Measurements from ENCODE around the gene ZSWIM1. TPM values are rescaled to one million over a fixed set of nuclear protein-coding genes. Genes with fewer than 3 reads are reported as not detected.

ZSWIM1 gene
- total RNA-seq, 1 donor from 2014 or later: 7.9 TPM

- Mint-ChIP-seq H3K4me3 (ENCODE audit: unreplicated experiment) (no peak overlapping the region), H3K36me3 (ENCODE audit: low read depth) (peaks cover 6% of the 10 kb centered on the region), H3K4me1 (ENCODE audit: low read depth) (peaks cover 16% of the 10 kb centered on the region), H3K9me3 (ENCODE audit: low read depth) (no peaks in the 10 kb centered on the region), H3K27me3 (ENCODE audit: low read depth) (no peaks in the 10 kb centered on the region), H3K27ac (ENCODE audit: unreplicated experiment) (no peak overlapping the region)
- no peak for TF ChIP-seq CTCF (IDR thresholded peaks at IDR 0.05)
- no peak for DNase-seq (ENCODE audit: low spot score)
These were observed 39.5 kb upstream of the ZSWIM1 start for GRCh38 chr20:45841407-45842129.

- peaks cover 9% of the 10 kb centered on the region for H3K4me1 Mint-ChIP-seq (ENCODE audit: low read depth)
- H3K9me3 Mint-ChIP-seq (ENCODE audit: low read depth): no peaks in the 10 kb centered on the region
- H3K27me3 Mint-ChIP-seq (ENCODE audit: low read depth): no peaks in the 10 kb centered on the region
- peaks cover 6% of the 10 kb centered on the region for H3K36me3 Mint-ChIP-seq (ENCODE audit: low read depth)
- H3K27ac Mint-ChIP-seq (ENCODE audit: unreplicated experiment): peak overlapping the region; percentile 57
- H3K4me3 Mint-ChIP-seq (ENCODE audit: unreplicated experiment): no peak overlapping the region
- DNase-seq (ENCODE audit: low spot score): no peak
- no peak for TF ChIP-seq CTCF (IDR thresholded peaks at IDR 0.05)
These were observed 38.7 kb upstream of the ZSWIM1 start for GRCh38 chr20:45842169-45842812.

GRCh38 chr20:45843506-45843905 lies 37.5 kb upstream of the ZSWIM1 start:
- peaks cover 7% of the 10 kb centered on the region for H3K4me1 Mint-ChIP-seq (ENCODE audit: low read depth)
- peaks cover 6% of the 10 kb centered on the region for H3K36me3 Mint-ChIP-seq (ENCODE audit: low read depth)
- no peak for DNase-seq (ENCODE audit: low spot score)
- H3K27ac Mint-ChIP-seq (ENCODE audit: unreplicated experiment): no peak overlapping the region
- no peak overlapping the region for H3K4me3 Mint-ChIP-seq (ENCODE audit: unreplicated experiment)
- no peak for TF ChIP-seq CTCF (IDR thresholded peaks at IDR 0.05)
- no peaks in the 10 kb centered on the region for H3K27me3 Mint-ChIP-seq (ENCODE audit: low read depth)
- no peaks in the 10 kb centered on the region for H3K9me3 Mint-ChIP-seq (ENCODE audit: low read depth)

- no peaks in the 10 kb centered on the region for H3K27me3 Mint-ChIP-seq (ENCODE audit: low read depth)
- no peaks in the 10 kb centered on the region for H3K9me3 Mint-ChIP-seq (ENCODE audit: low read depth)
- TF ChIP-seq CTCF (IDR thresholded peaks at IDR 0.05): no peak
These were observed 35.6 kb upstream of the ZSWIM1 start for GRCh38 chr20:45845452-45845851.

GRCh38 chr20:45848421-45848820 lies 32.6 kb upstream of the ZSWIM1 start:
- Mint-ChIP-seq H3K27ac (ENCODE audit: unreplicated experiment) (no peak overlapping the region), H3K27me3 (ENCODE audit: low read depth) (no peaks in the 10 kb centered on the region), H3K9me3 (ENCODE audit: low read depth) (no peaks in the 10 kb centered on the region), H3K36me3 (ENCODE audit: low read depth) (no peaks in the 10 kb centered on the region), H3K4me3 (ENCODE audit: unreplicated experiment) (no peak overlapping the region), H3K4me1 (ENCODE audit: low read depth) (no peaks in the 10 kb centered on the region)
- peak; percentile 79 for DNase-seq (ENCODE audit: low spot score)
- TF ChIP-seq CTCF (IDR thresholded peaks at IDR 0.05): no peak

More at GRCh38 chr20:45845452-45845851, 35.6 kb upstream of the ZSWIM1 start:
- peaks cover 6% of the 10 kb centered on the region for H3K36me3 Mint-ChIP-seq (ENCODE audit: low read depth)
- no peak overlapping the region for H3K4me3 Mint-ChIP-seq (ENCODE audit: unreplicated experiment)
- no peak for DNase-seq (ENCODE audit: low spot score)
- peaks cover 7% of the 10 kb centered on the region for H3K4me1 Mint-ChIP-seq (ENCODE audit: low read depth)
- H3K27ac Mint-ChIP-seq (ENCODE audit: unreplicated experiment): no peak overlapping the region
